Endothelial cell of umbilical vein (primary cell): ENCODE measurements around the gene CEP72. TPM values are rescaled to one million over a fixed set of nuclear protein-coding genes. Genes with fewer than 3 reads are reported as not detected.

ENCODE experiments used
- BruUV-seq: library from RNA; stranded (reverse); fragments of 400-500 nt; replicated peaks from 2 replicates; lab custom pipeline; 2021; lab: Mats Ljungman, UMichigan
- CTCF ChIA-PET: fragments of 300-600, 350-600 bp; sonication (Branson Sonifier 250); formaldehyde crosslinking; loops from one replicate; lab custom pipeline; 2021; ENCODE audit warnings: antibody characterized with exemption, inconsistent platforms; lab: Charles Lee
- POLR2A ChIA-PET: fragments of 300-600, 350-600 bp; sonication (Branson Sonifier 250); formaldehyde crosslinking; loops from one replicate; lab custom pipeline; 2021; ENCODE audit warnings: antibody characterized with exemption, inconsistent platforms; lab: Charles Lee
- DNase-seq: peaks from one replicate; pipeline ENCODE4 v3.0.0-alpha.2; 2011; ENCODE audit warnings: low read depth, low spot score
- FAIRE-seq: peaks from 2 replicates; lab custom pipeline; 2011; peaks lifted over from hg19 to GRCh38; lab: Jason Lieb, UNC
- H2AFZ ChIP-seq: 2 replicates; pipeline ENCODE4 v1.6.0; 2012; ENCODE audit warnings: low read depth, low read length, control low read depth, inconsistent platforms
- H3K27ac ChIP-seq: 2 replicates; pipeline ENCODE4 v1.5.1; 2011; ENCODE audit warnings: low read depth, mild to moderate bottlenecking, control low read depth, low read length, moderate library complexity; ENCODE audit not compliant: insufficient read depth
- H3K27me3 ChIP-seq, 2 experiments: 2 replicates each; pipeline versions ENCODE4 v1.6.0 to v1.6.1; 2011; ENCODE audit warnings: low read length in 2 of 2, mixed read lengths in 1 of 2; ENCODE audit not compliant: control insufficient read depth in 2 of 2, insufficient read depth in 2 of 2
- H3K36me3 ChIP-seq, 2 experiments: 2 replicates in 1 of 2; 3 replicates in 1 of 2; pipeline ENCODE4 v1.5.1; 2011; ENCODE audit warnings: low read length in 2 of 2, mild to moderate bottlenecking in 1 of 2, moderate library complexity in 1 of 2; ENCODE audit not compliant: control insufficient read depth in 2 of 2, insufficient read depth in 2 of 2; ENCODE audit errors: extremely low read depth in 1 of 2
- H3K4me1 ChIP-seq: 3 replicates; pipeline ENCODE4 v1.5.1; 2011; ENCODE audit warnings: mild to moderate bottlenecking, low read length; ENCODE audit not compliant: control insufficient read depth, insufficient read depth; ENCODE audit errors: extremely low read depth
- H3K4me2 ChIP-seq: 2 replicates; pipeline ENCODE4 v1.6.1; 2011; ENCODE audit warnings: low read length, control low read depth, mixed read lengths; ENCODE audit not compliant: insufficient read depth
- H3K4me3 ChIP-seq, 3 experiments: fragments of 200-600 bp in 1 of 3; sonication (generic), shearing (Covaris generic) in 1 of 3; replicated peaks in 1 of 3; 2 replicates each; pipeline ENCODE4 v1.5.1; 2011 to 2016; ENCODE audit warnings: control low read depth in 3 of 3, low read length in 3 of 3, mild to moderate bottlenecking in 2 of 3, inconsistent platforms in 1 of 3, low read depth in 1 of 3, moderate library complexity in 1 of 3; ENCODE audit not compliant: insufficient read depth in 1 of 3
- H3K79me2 ChIP-seq: 2 replicates; pipeline ENCODE4 v1.6.0; 2012; ENCODE audit warnings: low read length, inconsistent platforms; ENCODE audit not compliant: control insufficient read depth, insufficient read depth
- H3K9ac ChIP-seq: replicated peaks from 2 replicates; pipeline ENCODE3; 2011; ENCODE audit warnings: low read length, control low read depth; ENCODE audit not compliant: insufficient read depth; ENCODE audit errors: extremely low read depth
- H3K9me1 ChIP-seq: replicated peaks from 3 replicates; pipeline ENCODE4 v1.6.0; 2011; ENCODE audit warnings: mild to moderate bottlenecking, low read length; ENCODE audit not compliant: control insufficient read depth, insufficient read depth; ENCODE audit errors: extremely low read depth
- H3K9me3 ChIP-seq: replicated peaks from 2 replicates; pipeline ENCODE4 v1.5.1; 2012; ENCODE audit warnings: low read length, inconsistent platforms; ENCODE audit not compliant: control insufficient read depth, insufficient read depth
- H4K20me1 ChIP-seq: replicated peaks from 2 replicates; pipeline ENCODE3; 2011; ENCODE audit warnings: mild to moderate bottlenecking, low read length; ENCODE audit not compliant: control insufficient read depth, insufficient read depth; ENCODE audit errors: extremely low read depth
- EZH2 ChIP-seq: IDR thresholded peaks from 2 replicates; pipeline ENCODE4 v1.6.1; 2012; ENCODE audit warnings: borderline replicate concordance, low read depth, mild to moderate bottlenecking, moderate library complexity, low read length, inconsistent platforms; ENCODE audit not compliant: severe bottlenecking
- FOS ChIP-seq: IDR thresholded peaks from 2 replicates; pipeline ENCODE4 v1.6.1; 2011; ENCODE audit warnings: mild to moderate bottlenecking, low read length, moderate library complexity, borderline replicate concordance; ENCODE audit not compliant: insufficient read depth
- GATA2 ChIP-seq: IDR thresholded peaks from 2 replicates; pipeline ENCODE4 v1.7.0; 2011; ENCODE audit warnings: low read depth, mild to moderate bottlenecking, moderate library complexity, mixed read lengths, low read length; ENCODE audit not compliant: insufficient read length, insufficient read depth
- JUN ChIP-seq: IDR thresholded peaks from 2 replicates; pipeline ENCODE4 v1.6.1; 2011; ENCODE audit warnings: borderline replicate concordance, low read depth; ENCODE audit not compliant: insufficient read length, insufficient read depth
- MYC ChIP-seq: IDR thresholded peaks from one replicate; pipeline ENCODE4 v1.6.1; 2011; ENCODE audit warnings: mild to moderate bottlenecking, low read depth, low read length
- POLR2A ChIP-seq: IDR thresholded peaks from 2 replicates; pipeline ENCODE4 v1.6.1; 2012; ENCODE audit warnings: low read depth, mild to moderate bottlenecking, control low read depth, low read length
- POLR2AphosphoS5 ChIP-seq: IDR thresholded peaks from 2 replicates; pipeline ENCODE4 v1.6.1; 2012; ENCODE audit warnings: low read depth, mild to moderate bottlenecking, control low read depth, low read length, moderate library complexity; ENCODE audit not compliant: insufficient read depth
- dilution Hi-C: fragments of 300-500 bp; cut with MboI; formaldehyde crosslinking; loops from one replicate; pipeline ENCODE4 v1.15.0; 2019; ENCODE audit warnings: low sequenced_read_pairs; ENCODE audit not compliant: extremely low pct_ligation_motif_present
- intact Hi-C: fragments of 100-400 bp; cut with micrococcal nuclease; formaldehyde crosslinking; loops from one replicate; pipeline ENCODE4 v1.10.0; 2022
- polyA plus RNA-seq, 4 experiments: library from polyadenylated mRNA; depleted of rRNA in 3 of 4; stranded (reverse) in 3 of 4; unstranded in 1 of 4; fragments of >200 nt; gene quantifications; 2 replicates each; pipeline versions ENCODE4 v1.2.1 to v1.2.3, GENCODE V29; 2011 to 2012; ENCODE audit warnings: missing spikeins in 1 of 4
- total RNA-seq: library from RNA; stranded (reverse); gene quantifications from 2 replicates; pipeline ENCODE4 v1.2.3, GENCODE V29; 2021
- TF ChIP-seq, protein P1 (sequence below), 2 donors: IDR thresholded peaks; 1 replicate in 1 of 2; 2 replicates in 1 of 2; pipeline ENCODE4 v1.5.1; 2011; ENCODE audit warnings: low read length in 2 of 2, mild to moderate bottlenecking in 2 of 2, moderate library complexity in 2 of 2, control low read depth in 1 of 2, inconsistent platforms in 1 of 2, low read depth in 1 of 2; ENCODE audit not compliant: insufficient read depth in 1 of 2; ENCODE audit errors: extremely low read depth in 1 of 2
- TF ChIP-seq, protein P2 (sequence below): IDR thresholded peaks from 2 replicates; pipeline ENCODE4 v1.6.1; 2011; ENCODE audit not compliant: insufficient read depth, insufficient read length

Gene CEP72
- total and polyA plus RNA-seq, 2 donors (not counting 3 experiments of a cell fraction or from before 2014, with no cell fraction given), result 2.9 to 9.5 TPM

DNA sequence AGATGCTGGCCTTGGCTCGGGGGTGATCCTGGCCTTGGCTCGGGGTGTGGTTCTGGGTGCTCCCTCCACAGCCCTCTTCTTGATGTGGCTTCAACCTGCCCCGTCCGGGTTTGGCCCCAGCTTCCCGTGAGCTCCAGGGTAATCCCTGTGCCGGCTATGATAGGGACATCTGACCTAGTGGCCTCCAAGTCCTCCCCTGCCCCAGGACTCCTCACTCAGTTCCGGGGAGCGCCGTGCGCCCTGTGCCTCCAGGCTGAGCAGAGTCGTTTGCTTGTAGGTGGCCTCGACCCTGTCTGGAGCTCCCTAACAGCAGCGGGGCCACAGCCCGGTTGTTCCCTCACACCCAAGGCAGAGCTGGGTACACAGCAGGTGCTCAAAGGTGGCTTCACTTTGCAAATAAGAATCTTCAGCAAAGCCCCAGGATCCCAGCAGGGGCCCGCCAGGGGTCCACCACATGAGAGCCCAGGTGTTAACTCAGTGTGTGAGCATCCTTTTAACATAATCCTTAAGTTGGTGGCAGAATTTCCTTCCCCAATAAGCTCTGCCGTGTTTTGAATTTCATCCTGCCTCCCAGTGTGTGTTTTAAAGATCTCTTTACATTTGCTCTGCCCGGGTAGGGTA is 32.3 kb upstream of the CEP72 start:
- ChIA-PET POLR2A (no interaction called here), CTCF (no interaction called here)
- no peak overlapping the region for H3K4me2 ChIP-seq
- intact Hi-C loops, result no loop called here
- H3K9me1 ChIP-seq, result no peaks in the 10 kb centered on the region
- TF ChIP-seq POLR2AphosphoS5 (no peak), POLR2A (no peak), FOS (no peak), EZH2 (no peak), MYC (no peak), GATA2 (no peak), JUN (no peak)
- TF ChIP-seq, protein P1, sequence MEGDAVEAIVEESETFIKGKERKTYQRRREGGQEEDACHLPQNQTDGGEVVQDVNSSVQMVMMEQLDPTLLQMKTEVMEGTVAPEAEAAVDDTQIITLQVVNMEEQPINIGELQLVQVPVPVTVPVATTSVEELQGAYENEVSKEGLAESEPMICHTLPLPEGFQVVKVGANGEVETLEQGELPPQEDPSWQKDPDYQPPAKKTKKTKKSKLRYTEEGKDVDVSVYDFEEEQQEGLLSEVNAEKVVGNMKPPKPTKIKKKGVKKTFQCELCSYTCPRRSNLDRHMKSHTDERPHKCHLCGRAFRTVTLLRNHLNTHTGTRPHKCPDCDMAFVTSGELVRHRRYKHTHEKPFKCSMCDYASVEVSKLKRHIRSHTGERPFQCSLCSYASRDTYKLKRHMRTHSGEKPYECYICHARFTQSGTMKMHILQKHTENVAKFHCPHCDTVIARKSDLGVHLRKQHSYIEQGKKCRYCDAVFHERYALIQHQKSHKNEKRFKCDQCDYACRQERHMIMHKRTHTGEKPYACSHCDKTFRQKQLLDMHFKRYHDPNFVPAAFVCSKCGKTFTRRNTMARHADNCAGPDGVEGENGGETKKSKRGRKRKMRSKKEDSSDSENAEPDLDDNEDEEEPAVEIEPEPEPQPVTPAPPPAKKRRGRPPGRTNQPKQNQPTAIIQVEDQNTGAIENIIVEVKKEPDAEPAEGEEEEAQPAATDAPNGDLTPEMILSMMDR (IDR thresholded peaks at IDR 0.05; ENCODE audit: extremely low read depth in 1 of 2, insufficient read depth in 1 of 2, low read depth in 1 of 2, low read length in 2 of 2), result no peak
- TF ChIP-seq, protein P2, sequence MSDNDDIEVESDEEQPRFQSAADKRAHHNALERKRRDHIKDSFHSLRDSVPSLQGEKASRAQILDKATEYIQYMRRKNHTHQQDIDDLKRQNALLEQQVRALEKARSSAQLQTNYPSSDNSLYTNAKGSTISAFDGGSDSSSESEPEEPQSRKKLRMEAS, result no peak
- no peaks in the 10 kb centered on the region for H3K4me1 ChIP-seq
- FAIRE-seq (no peak), DNase-seq (no peak)
- H4K20me1 ChIP-seq, result no peaks in the 10 kb centered on the region
- dilution Hi-C loops, result no loop called here
- H3K27ac ChIP-seq, result no peak overlapping the region
- H3K36me3 ChIP-seq, result no peaks in the 10 kb centered on the region
- no peaks in the 10 kb centered on the region for H3K9me3 ChIP-seq
- peaks cover 8 to 11% of the 10 kb centered on the region in 2 experiments for H3K27me3 ChIP-seq
- no peak overlapping the region for H3K9ac ChIP-seq
- BruUV-seq, result no TSS peak
- H3K79me2 ChIP-seq, result no peaks in the 10 kb centered on the region
- H2AFZ ChIP-seq, result no peak overlapping the region
- no peak overlapping the region for H3K4me3 ChIP-seq
